Glomerular endothelial cell (primary cell): ENCODE data around the gene CYS1. TPM values are rescaled to one million over a fixed set of nuclear protein-coding genes. Genes with fewer than 3 reads are reported as not detected.

Experiments used
- total RNA-seq: library from RNA; depleted of rRNA; stranded (reverse); fragments of >200 nt; gene quantifications from 2 replicates; pipeline ENCODE4 v1.2.3, GENCODE V29; 2015

Gene CYS1
- total RNA-seq, 1 donor from 2014 or later, result 0.12 TPM

Other genes with a start within 250 kb of the CYS1 start
- 8.5 and 14.4 TPM in 2 replicates for gene TAF1B, start 236.9 kb downstream of the CYS1 start, total RNA-seq
- gene GRHL1, start 128.7 kb downstream of the CYS1 start, total RNA-seq, result 0.82 TPM in 1 of 2 replicates, not detected in the other
- gene KLF11, start 36.9 kb downstream of the CYS1 start, total RNA-seq, result 6.3 and 6.6 TPM in 2 replicates
- 21.4 and 26.1 TPM in 2 replicates for gene RRM2, start 42.3 kb upstream of the CYS1 start, total RNA-seq
- gene HPCAL1, start 222.5 kb upstream of the CYS1 start, total RNA-seq, result 114 and 164 TPM in 2 replicates